SK-N-SH (cell line): Measurements from ENCODE around the gene ALDH16A1. TPM values are rescaled to one million over a fixed set of nuclear protein-coding genes. Genes with fewer than 3 reads are reported as not detected.
A peak's percentile ranks its signal among the peaks of the same experiment; 100 is the strongest.

Experiments used
- CTCF ChIA-PET: fragments of 300-600, 350-600 bp; formaldehyde crosslinking; extraction: SDS; loops from one replicate; lab custom pipeline; 2021; lab: Yijun Ruan, JAX
- POLR2A ChIA-PET: fragments of 350-600 bp; sonication (Branson Sonifier 250); formaldehyde crosslinking; extraction: SDS; loops from one replicate; lab custom pipeline; 2020; ENCODE audit warnings: antibody characterized with exemption, inconsistent platforms; lab: Yijun Ruan, JAX
- DNase-seq: peaks from one replicate; pipeline ENCODE4 v3.0.0; 2012
- H2AFZ ChIP-seq: fragments of 200-600 bp; sonication (generic); 2 replicates; pipeline ENCODE4 v1.8.1; 2016; ENCODE audit warnings: antibody characterized with exemption, mild to moderate bottlenecking, low read depth
- H3F3A ChIP-seq: fragments of 200-600 bp; sonication (generic); replicated peaks from 2 replicates; pipeline ENCODE3; 2016; ENCODE audit warnings: antibody characterized with exemption, mild to moderate bottlenecking; ENCODE audit not compliant: insufficient read depth
- H3K27ac ChIP-seq, 2 experiments: fragments of 200-500 bp in 1 of 2; fragments of 200-600 bp in 1 of 2; sonication (Bioruptor generic) in 1 of 2; sonication (generic), shearing (Covaris generic) in 1 of 2; 2 replicates each; pipeline versions ENCODE4 v1.5.1 to v1.6.1; 2014 to 2016; ENCODE audit warnings: low read depth in 2 of 2, inconsistent platforms in 1 of 2, low read length in 1 of 2, mild to moderate bottlenecking in 1 of 2, mixed read lengths in 1 of 2
- H3K27me3 ChIP-seq: fragments of 200-600 bp; sonication (generic), shearing (Covaris generic); 2 replicates; pipeline ENCODE4 v1.6.1; 2016; ENCODE audit warnings: mixed run types; ENCODE audit not compliant: insufficient read depth
- H3K36me3 ChIP-seq, 2 experiments: fragments of 200-500 bp in 1 of 2; fragments of 200-600 bp in 1 of 2; sonication (Bioruptor generic) in 1 of 2; sonication (generic) in 1 of 2; replicated peaks in 1 of 2; 2 replicates each; pipeline versions ENCODE3 to v1.5.1; 2014 to 2016; ENCODE audit warnings: low read length in 1 of 2, mild to moderate bottlenecking in 1 of 2; ENCODE audit not compliant: insufficient read depth in 2 of 2, control insufficient read depth in 1 of 2
- H3K4me1 ChIP-seq, 2 experiments: fragments of 200-500 bp in 1 of 2; fragments of 200-600 bp in 1 of 2; sonication (Bioruptor generic) in 1 of 2; sonication (generic), shearing (Covaris generic) in 1 of 2; 2 replicates each; pipeline versions ENCODE4 v1.5.1 to v1.6.1; 2014 to 2016; ENCODE audit warnings: low read depth in 1 of 2, low read length in 1 of 2, mixed run types in 1 of 2; ENCODE audit not compliant: insufficient read depth in 2 of 2, control insufficient read depth in 1 of 2
- H3K4me2 ChIP-seq: fragments of 200-600 bp; sonication (generic), shearing (Covaris generic); 2 replicates; pipeline ENCODE4 v1.6.1; 2017; ENCODE audit warnings: mixed run types
- H3K4me3 ChIP-seq, 2 experiments: fragments of 200-500 bp in 1 of 2; fragments of 200-600 bp in 1 of 2; sonication (Bioruptor generic) in 1 of 2; sonication (generic), shearing (Covaris generic) in 1 of 2; 2 replicates each; pipeline versions ENCODE4 v1.5.1 to v1.8.1; 2014 to 2016; ENCODE audit warnings: low read depth in 2 of 2, inconsistent platforms in 1 of 2, low read length in 1 of 2, mild to moderate bottlenecking in 1 of 2, mixed read lengths in 1 of 2, moderate library complexity in 1 of 2
- H3K79me2 ChIP-seq: fragments of 200-600 bp; sonication (generic); 2 replicates; pipeline ENCODE4 v1.8.1; 2017; ENCODE audit warnings: mild to moderate bottlenecking; ENCODE audit not compliant: insufficient read depth
- H3K9ac ChIP-seq: fragments of 200-600 bp; sonication (generic); 2 replicates; pipeline ENCODE4 v1.6.1; 2017; ENCODE audit warnings: mixed run types
- H3K9me2 ChIP-seq: fragments of 200-600 bp; sonication (generic); 2 replicates; pipeline ENCODE4 v1.6.1; 2017; ENCODE audit warnings: mixed run types
- H3K9me3 ChIP-seq: fragments of 200-600 bp; sonication (generic); 2 replicates; pipeline ENCODE4 v1.6.1; 2017; ENCODE audit warnings: mixed run types, mild to moderate bottlenecking, moderate library complexity
- H4K20me1 ChIP-seq: fragments of 200-600 bp; sonication (generic); 2 replicates; pipeline ENCODE4 v1.6.1; 2017; ENCODE audit warnings: mild to moderate bottlenecking, mixed run types; ENCODE audit not compliant: insufficient read depth
- ELF1 ChIP-seq: IDR thresholded peaks from 2 replicates; pipeline ENCODE4 v1.4.0; 2012
- FOXM1 ChIP-seq: IDR thresholded peaks from 2 replicates; pipeline ENCODE4 v1.4.0; 2012; ENCODE audit warnings: low read depth, mild to moderate bottlenecking
- GABPA ChIP-seq: IDR thresholded peaks from 2 replicates; pipeline ENCODE4 v1.4.0; 2012; ENCODE audit warnings: low read depth, mild to moderate bottlenecking
- IRF3 ChIP-seq: fragments of 150-350 bp; IDR thresholded peaks from 2 replicates; pipeline ENCODE4 v1.6.1; 2016; ENCODE audit warnings: mild to moderate bottlenecking, low read depth, low read length
- PBX3 ChIP-seq: IDR thresholded peaks from 2 replicates; pipeline ENCODE4; 2012
- REST ChIP-seq: IDR thresholded peaks from 2 replicates; pipeline ENCODE4 v1.6.1; 2012; ENCODE audit warnings: mild to moderate bottlenecking, low read depth, low read length, moderate library complexity
- TCF12 ChIP-seq: IDR thresholded peaks from 2 replicates; pipeline ENCODE4 v1.4.0; 2012
- WGBS: methylation state at CpG from one replicate; pipeline ENCODE4 v1.1.6; 2017; ENCODE audit warnings: low lambda C conversion rate; 5-methylcytosine and 5-hydroxymethylcytosine counted together
- polyA plus RNA-seq, 3 experiments: library from polyadenylated mRNA; depleted of rRNA; stranded (reverse); fragments of >200 nt; gene quantifications; 2 replicates each; pipeline ENCODE4 v1.2.3, GENCODE V29; 2012

The ALDH16A1 gene
- polyA plus RNA-seq, 1 of the 3 experiments (the other 2 are of a cell fraction) = 15.7 TPM

GRCh38 chr19:49430678-49431329, 22.2 kb upstream of the ALDH16A1 start (continued):
- TF ChIP-seq TCF12 (no peak), REST (no peak), IRF3 (no peak), GABPA (no peak)

GRCh38 chr19:49431330-49431749, 21.7 kb upstream of the ALDH16A1 start:
- ChIA-PET CTCF (interaction anchor here (0.7 to 1.3 kb wide), 3 partner anchors 10 to 334 kb away, joined by 3 to 11 read pairs (median 3); no protein-coding TSS in a partner anchor), POLR2A (no interaction called here)
- Histone ChIP-seq H3K79me2 (no peaks in the 10 kb centered on the region), H2AFZ (no peak overlapping the region), H4K20me1 (no peaks in the 10 kb centered on the region), H3K9me3 (no peaks in the 10 kb centered on the region), H3K4me3 (no peak overlapping the region), H3K27ac (no peak overlapping the region), H3K4me1 (peaks cover 0 to 6% of the 10 kb centered on the region in 2 experiments; a peak in 1 of 4 replicates), H3K9ac (no peak overlapping the region), H3K27me3 (peaks cover 95% of the 10 kb centered on the region), H3K36me3 (no peaks in the 10 kb centered on the region), H3F3A (peaks cover 9% of the 10 kb centered on the region), H3K9me2 (no peaks in the 10 kb centered on the region), H3K4me2 (no peak overlapping the region)
- DNase-seq = peak; percentile 80
- WGBS = 37% methylated on average over 24 of the region's 29 CpGs
- TF ChIP-seq TCF12 = no peak
- no peak for TF ChIP-seq FOXM1
- TF ChIP-seq PBX3 = no peak
- TF ChIP-seq ELF1 = no peak
